Tibial nerve (tissue), 4 donors: Measurements from ENCODE around the gene CLN6. TPM values are rescaled to one million over a fixed set of nuclear protein-coding genes. Genes with fewer than 3 reads are reported as not detected.

Source experiments
- DNase-seq, 2 donors: peaks; one replicate each; pipeline ENCODE4 v3.0.0-alpha.2; 2019; ENCODE audit warnings: low spot score in 2 of 2
- H3K27ac ChIP-seq, 4 donors: fragments of 200-600 bp; sonication (generic) in 3 of 4; one replicate each; pipeline ENCODE4 v1.5.1; 2017 to 2019; ENCODE audit warnings: mild to moderate bottlenecking in 1 of 4
- H3K27me3 ChIP-seq, 2 donors: fragments of 200-600 bp; sonication (generic) in 1 of 2; one replicate each; pipeline versions ENCODE4 v1.5.1 to v1.6.0; 2017 to 2019
- H3K36me3 ChIP-seq, 3 donors: fragments of 200-600 bp; sonication (generic); one replicate each; pipeline ENCODE4 v1.5.1; 2018 to 2019
- H3K4me1 ChIP-seq, 4 donors: fragments of 200-600 bp; sonication (generic) in 3 of 4; one replicate each; pipeline ENCODE4 v1.5.1; 2017 to 2019
- H3K4me3 ChIP-seq, 4 donors: fragments of 200-600 bp; sonication (generic) in 3 of 4; one replicate each; pipeline ENCODE4 v1.5.1; 2017 to 2019; ENCODE audit warnings: mild to moderate bottlenecking in 1 of 4, moderate library complexity in 1 of 4
- H3K9me3 ChIP-seq, 4 donors: fragments of 200-600 bp; sonication (generic) in 3 of 4; one replicate each; pipeline ENCODE4 v1.5.1; 2017 to 2019
- CTCF ChIP-seq, 5 experiments: fragments of 200-600 bp in 3 of 5; fragments of 450-650 bp in 2 of 5; sonication (generic) in 3 of 5; IDR thresholded peaks; one replicate each; pipeline ENCODE4 v1.5.1; 2016 to 2019; ENCODE audit warnings: antibody characterized with exemption in 5 of 5, mild to moderate bottlenecking in 3 of 5, moderate library complexity in 2 of 5
- EP300 ChIP-seq, 2 donors: sonication (generic); formaldehyde crosslinking; IDR thresholded peaks; one replicate each; pipeline ENCODE4 v1.6.1; 2017; ENCODE audit warnings: antibody characterized with exemption in 2 of 2, mild to moderate bottlenecking in 1 of 2
- POLR2A ChIP-seq, 2 donors: fragments of 450-650 bp; IDR thresholded peaks; one replicate each; pipeline ENCODE4 v1.6.1; 2017; ENCODE audit warnings: antibody characterized with exemption in 2 of 2, mild to moderate bottlenecking in 2 of 2, moderate library complexity in 2 of 2
- WGBS, 2 donors: methylation state at CpG; one replicate each; pipeline ENCODE4 v1.1.5; 2018; 5-methylcytosine and 5-hydroxymethylcytosine counted together
- total RNA-seq, 4 donors: library from RNA; depleted of rRNA; stranded (reverse); fragments of >200 nt; gene quantifications; one replicate each; pipeline ENCODE4 v1.1.0, GENCODE V29; 2016

CLN6 gene
- total RNA-seq, 4 donors from 2014 or later = 10.0 to 28.8 (median 16.3) TPM

DNA sequence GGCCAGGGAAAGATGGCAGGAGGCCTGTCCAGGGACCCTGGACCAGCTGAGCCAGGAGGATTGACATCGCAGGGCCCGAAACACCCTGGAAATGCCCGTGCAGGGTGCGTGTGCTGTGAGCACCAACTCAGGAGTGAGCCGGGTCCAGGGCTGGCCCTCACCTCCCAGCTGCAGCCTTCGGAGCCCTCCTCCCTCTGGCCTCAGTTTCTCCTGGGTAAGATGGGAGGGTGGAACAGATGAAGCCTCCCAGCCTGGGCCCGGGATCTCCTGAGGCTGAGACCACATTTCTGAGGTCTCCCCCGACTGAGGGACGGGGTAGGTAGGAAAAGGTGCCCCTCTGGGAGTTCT is 19.1 kb downstream of the CLN6 start:
- Histone ChIP-seq H3K27me3 (no peaks in the 10 kb centered on the region), H3K4me1 (peaks cover 0 to 21% (median 8%) of the 10 kb centered on the region in 4 donors), H3K36me3 (peaks cover 0 to 20% (median 0%) of the 10 kb centered on the region in 3 donors), H3K27ac (peak overlapping the region; percentile 1 to 74 (median 36)), H3K4me3 (peak overlapping the region in 2 of 4 donors; percentile 14 to 42), H3K9me3 (no peaks in the 10 kb centered on the region)
- DNase-seq = no peak
- TF ChIP-seq CTCF (IDR thresholded peaks at IDR 0.05) (no peak), EP300 (IDR thresholded peaks at IDR 0.05) (no peak), POLR2A (IDR thresholded peaks at IDR 0.05) (no peak)
- WGBS, 2 donors = 65 to 70% methylated on average over 5 to 9 of the region's 9 CpGs

- Histone ChIP-seq H3K4me1 (peaks cover 0 to 26% (median 12%) of the 10 kb centered on the region in 4 donors), H3K36me3 (peaks cover 0 to 20% (median 0%) of the 10 kb centered on the region in 3 donors), H3K27me3 (no peaks in the 10 kb centered on the region), H3K9me3 (no peaks in the 10 kb centered on the region), H3K4me3 (no peak overlapping the region), H3K27ac (peak overlapping the region in 2 of 4 donors; percentile 42 to 74)
- WGBS, 2 donors = 82 to 88% methylated on average over 13 of the region's 13 CpGs
- TF ChIP-seq POLR2A (IDR thresholded peaks at IDR 0.05) = no peak
- TF ChIP-seq EP300 (IDR thresholded peaks at IDR 0.05) = no peak
- TF ChIP-seq CTCF (IDR thresholded peaks at IDR 0.05) = no peak
- DNase-seq = no peak
Measured at GRCh38 chr15:68209735-68210408, 19.7 kb downstream of the CLN6 start.

- H3K27ac ChIP-seq = no peak overlapping the region
- H3K4me3 ChIP-seq = no peak overlapping the region
- DNase-seq = no peak
- H3K9me3 ChIP-seq = no peaks in the 10 kb centered on the region
- peaks cover 0 to 32% (median 16%) of the 10 kb centered on the region in 4 donors for H3K4me1 ChIP-seq
- no peaks in the 10 kb centered on the region for H3K27me3 ChIP-seq
- H3K36me3 ChIP-seq = peaks cover 0 to 19% (median 0%) of the 10 kb centered on the region in 3 donors
- TF ChIP-seq POLR2A (IDR thresholded peaks at IDR 0.05) (no peak), CTCF (IDR thresholded peaks at IDR 0.05) (no peak), EP300 (IDR thresholded peaks at IDR 0.05) (no peak)
- 89 to 92% methylated on average over 7 of the region's 7 CpGs for WGBS, 2 donors
Measured at GRCh38 chr15:68209272-68209671, 20.3 kb downstream of the CLN6 start.

- no peak for DNase-seq
- Histone ChIP-seq H3K4me3 (no peak overlapping the region), H3K36me3 (peaks cover 0 to 14% (median 0%) of the 10 kb centered on the region in 3 donors), H3K4me1 (peaks cover 0 to 36% (median 19%) of the 10 kb centered on the region in 4 donors), H3K27me3 (no peaks in the 10 kb centered on the region), H3K27ac (peak overlapping the region in 1 of 4 donors; percentile 23), H3K9me3 (no peaks in the 10 kb centered on the region)
- TF ChIP-seq POLR2A (IDR thresholded peaks at IDR 0.05) = no peak
- TF ChIP-seq CTCF (IDR thresholded peaks at IDR 0.05) = no peak
- TF ChIP-seq EP300 (IDR thresholded peaks at IDR 0.05) = no peak
- WGBS, 2 donors = 73 to 74% methylated on average over 11 to 13 of the region's 13 CpGs
Measured at GRCh38 chr15:68208636-68209240, 20.8 kb downstream of the CLN6 start.

DNA sequence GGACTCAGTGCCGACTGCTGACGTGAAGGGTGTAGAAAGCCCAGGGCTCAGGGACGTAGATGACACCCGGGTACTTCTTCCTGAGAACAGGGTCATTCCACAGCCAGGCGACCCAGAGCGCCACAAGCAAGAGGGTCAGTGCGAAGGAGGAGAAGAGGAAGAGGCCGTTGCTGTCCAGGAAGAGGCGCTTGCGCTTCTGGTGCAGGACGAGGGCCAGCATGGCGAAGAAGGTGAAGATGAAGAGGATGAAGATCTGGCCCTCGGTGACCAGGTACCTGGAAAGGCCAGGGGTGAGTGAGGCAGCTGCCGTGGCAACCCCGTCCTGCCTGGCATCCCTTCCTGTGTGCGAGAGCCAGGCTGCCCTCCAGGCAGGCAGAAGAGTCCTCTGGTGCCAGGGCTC is 21.4 kb downstream of the CLN6 start:
- H3K27me3 ChIP-seq = no peaks in the 10 kb centered on the region
- no peaks in the 10 kb centered on the region for H3K9me3 ChIP-seq
- H3K4me3 ChIP-seq = no peak overlapping the region
- H3K27ac ChIP-seq = no peak overlapping the region
- H3K4me1 ChIP-seq = peaks cover 0 to 41% (median 19%) of the 10 kb centered on the region in 4 donors
- no peak for DNase-seq
- peaks cover 0 to 13% (median 0%) of the 10 kb centered on the region in 3 donors for H3K36me3 ChIP-seq
- WGBS, 2 donors = 83 to 88% methylated on average over 16 of the region's 16 CpGs
- TF ChIP-seq CTCF (IDR thresholded peaks at IDR 0.05) (no peak), EP300 (IDR thresholded peaks at IDR 0.05) (no peak), POLR2A (IDR thresholded peaks at IDR 0.05) (no peak)
